Measurements from ENCODE around the gene ARL3. TPM values are rescaled to one million over a fixed set of nuclear protein-coding genes. Genes with fewer than 3 reads are reported as not detected.

ARL3 gene
- total RNA-seq, 1 donor from 2014 or later = 18.2 TPM

DNA sequence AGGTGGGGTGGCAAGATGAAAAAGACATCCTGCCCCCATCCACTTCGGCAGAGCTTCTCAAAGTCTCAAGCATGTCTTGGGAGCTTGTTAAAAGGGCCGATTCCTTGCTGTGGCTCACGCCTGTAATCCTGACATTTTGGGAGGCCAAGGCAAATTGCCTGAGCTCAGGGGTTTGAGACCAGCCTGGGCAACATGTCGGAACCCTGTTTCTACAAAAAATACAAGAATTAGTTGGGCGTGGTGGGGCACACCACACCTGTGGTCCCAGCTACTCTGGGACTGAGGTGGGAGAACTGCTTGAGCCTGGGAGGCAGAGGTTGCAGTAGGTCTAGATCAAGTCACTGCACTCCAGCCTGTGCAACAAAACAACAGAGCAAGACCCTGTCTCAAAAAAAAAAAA is 55.4 kb downstream of the ARL3 start:
- H4K20me1 ChIP-seq (ENCODE audit: insufficient read depth, low read length) = peaks cover 56% of the 10 kb centered on the region
- DNase-seq (ENCODE audit: low read depth) = no peak
- Mint-ChIP-seq H3K27me3 (ENCODE audit: low read depth, unreplicated experiment) (no peaks in the 10 kb centered on the region), H3K36me3 (ENCODE audit: low read depth, unreplicated experiment) (peaks cover 12% of the 10 kb centered on the region), H3K9me3 (ENCODE audit: unreplicated experiment) (no peaks in the 10 kb centered on the region), H3K4me3 (ENCODE audit: unreplicated experiment) (no peak overlapping the region), H3K27ac (ENCODE audit: unreplicated experiment) (no peak overlapping the region), H3K4me1 (ENCODE audit: low read depth, unreplicated experiment) (peaks cover 11% of the 10 kb centered on the region)
- H3K4me3 ChIP-seq (ENCODE audit: insufficient read depth, low read depth, low read length) = no peak overlapping the region
- no peaks in the 10 kb centered on the region for H3K9me3 ChIP-seq (ENCODE audit: insufficient read depth, low read depth, low read length)
- FAIRE-seq = no peak
- H2AFZ ChIP-seq (ENCODE audit: low read depth, low read length) = no peak overlapping the region
- no peak overlapping the region for H3K4me2 ChIP-seq (ENCODE audit: low read length)
- no peaks in the 10 kb centered on the region for H3K27me3 ChIP-seq (ENCODE audit: insufficient read depth, low read length)
- peaks cover 14% of the 10 kb centered on the region for H3K79me2 ChIP-seq (ENCODE audit: insufficient read depth, low read length)
- no peak overlapping the region for H3K9ac ChIP-seq (ENCODE audit: low read length)
- H3K4me1 ChIP-seq (ENCODE audit: insufficient read depth, low read length) = peaks cover 10% of the 10 kb centered on the region
- no peak overlapping the region for H3K27ac ChIP-seq (ENCODE audit: low read depth, low read length)
- H3K36me3 ChIP-seq (ENCODE audit: insufficient read depth, low read length) = peaks cover 30% of the 10 kb centered on the region
- TF ChIP-seq, protein P1, sequence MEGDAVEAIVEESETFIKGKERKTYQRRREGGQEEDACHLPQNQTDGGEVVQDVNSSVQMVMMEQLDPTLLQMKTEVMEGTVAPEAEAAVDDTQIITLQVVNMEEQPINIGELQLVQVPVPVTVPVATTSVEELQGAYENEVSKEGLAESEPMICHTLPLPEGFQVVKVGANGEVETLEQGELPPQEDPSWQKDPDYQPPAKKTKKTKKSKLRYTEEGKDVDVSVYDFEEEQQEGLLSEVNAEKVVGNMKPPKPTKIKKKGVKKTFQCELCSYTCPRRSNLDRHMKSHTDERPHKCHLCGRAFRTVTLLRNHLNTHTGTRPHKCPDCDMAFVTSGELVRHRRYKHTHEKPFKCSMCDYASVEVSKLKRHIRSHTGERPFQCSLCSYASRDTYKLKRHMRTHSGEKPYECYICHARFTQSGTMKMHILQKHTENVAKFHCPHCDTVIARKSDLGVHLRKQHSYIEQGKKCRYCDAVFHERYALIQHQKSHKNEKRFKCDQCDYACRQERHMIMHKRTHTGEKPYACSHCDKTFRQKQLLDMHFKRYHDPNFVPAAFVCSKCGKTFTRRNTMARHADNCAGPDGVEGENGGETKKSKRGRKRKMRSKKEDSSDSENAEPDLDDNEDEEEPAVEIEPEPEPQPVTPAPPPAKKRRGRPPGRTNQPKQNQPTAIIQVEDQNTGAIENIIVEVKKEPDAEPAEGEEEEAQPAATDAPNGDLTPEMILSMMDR (IDR thresholded peaks at IDR 0.05; ENCODE audit: insufficient read depth, low read depth, low read length) = no peak
- TF ChIP-seq EZH2 (IDR thresholded peaks at IDR 0.05; ENCODE audit: insufficient read depth, low read length) = no peak

DNA sequence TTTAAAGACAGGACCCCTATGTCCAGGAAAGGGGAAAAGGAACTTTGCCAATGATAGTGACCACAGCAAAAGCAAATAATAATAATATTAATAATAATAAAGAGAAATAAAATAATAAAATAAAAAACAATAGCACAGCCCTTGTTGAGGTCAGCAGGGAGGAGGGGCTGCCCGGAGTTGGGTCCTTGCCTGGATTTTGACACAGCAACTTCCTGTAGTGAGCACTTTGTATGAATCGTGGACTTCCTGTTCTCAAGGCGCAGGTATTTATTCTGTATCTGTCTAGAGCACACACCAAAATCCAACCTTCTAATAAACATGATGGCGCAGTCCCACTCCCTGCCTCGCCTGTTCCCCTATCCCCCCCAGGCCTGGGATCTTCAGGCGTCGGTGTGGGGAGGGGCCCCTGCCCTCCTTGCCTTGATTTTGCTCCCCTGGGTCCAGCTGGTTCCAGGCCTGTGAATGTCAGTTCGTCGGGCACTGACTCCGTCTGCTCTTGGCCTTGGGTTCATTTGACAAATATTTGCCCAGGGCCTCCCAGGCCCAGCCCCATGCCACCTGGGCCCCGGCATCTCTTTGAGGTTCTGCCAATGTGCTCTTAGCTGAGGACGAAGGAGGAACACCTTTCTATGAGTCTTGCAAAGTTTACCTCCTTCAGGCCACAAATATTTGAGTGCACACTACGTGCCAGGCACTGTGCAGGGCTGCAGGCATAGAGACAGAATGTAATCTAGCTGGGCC is 56.0 kb downstream of the ARL3 start:
- Histone ChIP-seq H3K9ac (ENCODE audit: low read length) (no peak overlapping the region), H3K79me2 (ENCODE audit: insufficient read depth, low read length) (peaks cover 20% of the 10 kb centered on the region), H3K4me1 (ENCODE audit: insufficient read depth, low read length) (peaks cover 10% of the 10 kb centered on the region), H3K4me2 (ENCODE audit: low read length) (no peak overlapping the region), H3K27me3 (ENCODE audit: insufficient read depth, low read length) (no peaks in the 10 kb centered on the region), H3K9me3 (ENCODE audit: insufficient read depth, low read depth, low read length) (no peaks in the 10 kb centered on the region), H3K4me3 (ENCODE audit: insufficient read depth, low read depth, low read length) (no peak overlapping the region), H3K27ac (ENCODE audit: low read depth, low read length) (no peak overlapping the region), H3K36me3 (ENCODE audit: insufficient read depth, low read length) (peaks cover 35% of the 10 kb centered on the region), H4K20me1 (ENCODE audit: insufficient read depth, low read length) (peaks cover 63% of the 10 kb centered on the region), H2AFZ (ENCODE audit: low read depth, low read length) (no peak overlapping the region)
- Mint-ChIP-seq H3K27ac (ENCODE audit: unreplicated experiment) (no peak overlapping the region), H3K36me3 (ENCODE audit: low read depth, unreplicated experiment) (peaks cover 19% of the 10 kb centered on the region), H3K4me3 (ENCODE audit: unreplicated experiment) (no peak overlapping the region), H3K4me1 (ENCODE audit: low read depth, unreplicated experiment) (peaks cover 18% of the 10 kb centered on the region), H3K27me3 (ENCODE audit: low read depth, unreplicated experiment) (no peaks in the 10 kb centered on the region), H3K9me3 (ENCODE audit: unreplicated experiment) (no peaks in the 10 kb centered on the region)
- TF ChIP-seq EZH2 (IDR thresholded peaks at IDR 0.05; ENCODE audit: insufficient read depth, low read length) = no peak
- TF ChIP-seq, protein P1 (IDR thresholded peaks at IDR 0.05; ENCODE audit: insufficient read depth, low read depth, low read length) = no peak
- no peak for FAIRE-seq
- DNase-seq (ENCODE audit: low read depth) = no peak

DNA sequence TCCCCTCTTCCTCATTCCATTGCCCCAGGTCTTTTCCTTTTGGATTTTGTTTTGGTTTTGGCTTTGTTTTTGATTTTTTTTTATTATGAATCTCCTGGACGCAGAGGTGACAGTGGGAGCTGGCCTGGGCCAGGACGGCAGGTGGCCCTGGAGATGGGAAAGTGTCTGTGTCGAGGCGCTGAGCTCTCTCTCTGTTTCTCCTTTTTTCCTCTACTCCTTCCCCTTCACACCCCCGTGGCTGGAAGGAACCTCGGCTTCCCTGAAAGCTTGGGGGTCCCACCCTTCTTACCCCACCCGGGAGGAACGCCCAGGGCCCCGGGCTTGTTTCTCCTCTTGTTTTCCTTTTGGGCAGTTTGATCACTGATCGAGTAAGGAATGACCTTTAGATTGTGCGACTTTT is 56.7 kb downstream of the ARL3 start:
- Histone ChIP-seq H3K9ac (ENCODE audit: low read length) (no peak overlapping the region), H3K4me3 (ENCODE audit: insufficient read depth, low read depth, low read length) (no peak overlapping the region), H3K27me3 (ENCODE audit: insufficient read depth, low read length) (no peaks in the 10 kb centered on the region), H3K9me3 (ENCODE audit: insufficient read depth, low read depth, low read length) (no peaks in the 10 kb centered on the region), H2AFZ (ENCODE audit: low read depth, low read length) (no peak overlapping the region), H3K79me2 (ENCODE audit: insufficient read depth, low read length) (peaks cover 26% of the 10 kb centered on the region), H3K4me1 (ENCODE audit: insufficient read depth, low read length) (peaks cover 10% of the 10 kb centered on the region), H3K36me3 (ENCODE audit: insufficient read depth, low read length) (peaks cover 36% of the 10 kb centered on the region), H3K4me2 (ENCODE audit: low read length) (no peak overlapping the region), H4K20me1 (ENCODE audit: insufficient read depth, low read length) (peaks cover 69% of the 10 kb centered on the region), H3K27ac (ENCODE audit: low read depth, low read length) (no peak overlapping the region)
- no peak for DNase-seq (ENCODE audit: low read depth)
- H3K27ac Mint-ChIP-seq (ENCODE audit: unreplicated experiment) = no peak overlapping the region
- H3K4me3 Mint-ChIP-seq (ENCODE audit: unreplicated experiment) = no peak overlapping the region
- no peaks in the 10 kb centered on the region for H3K27me3 Mint-ChIP-seq (ENCODE audit: low read depth, unreplicated experiment)
- no peaks in the 10 kb centered on the region for H3K9me3 Mint-ChIP-seq (ENCODE audit: unreplicated experiment)
- TF ChIP-seq, protein P1 (IDR thresholded peaks at IDR 0.05; ENCODE audit: insufficient read depth, low read depth, low read length) = no peak
- no peak for TF ChIP-seq EZH2 (IDR thresholded peaks at IDR 0.05; ENCODE audit: insufficient read depth, low read length)
- H3K4me1 Mint-ChIP-seq (ENCODE audit: low read depth, unreplicated experiment) = peaks cover 25% of the 10 kb centered on the region
- FAIRE-seq = no peak
- peaks cover 21% of the 10 kb centered on the region for H3K36me3 Mint-ChIP-seq (ENCODE audit: low read depth, unreplicated experiment)

Measured in astrocyte (in vitro differentiated cells and primary cell).